ENCODE measurements around the gene XPOT. TPM values are rescaled to one million over a fixed set of nuclear protein-coding genes. Genes with fewer than 3 reads are reported as not detected.

XPOT gene
- total and polyA plus RNA-seq, 2 of the 4 experiments (the other 2 are of a cell fraction) = 40.9 to 80.8 TPM

DNA sequence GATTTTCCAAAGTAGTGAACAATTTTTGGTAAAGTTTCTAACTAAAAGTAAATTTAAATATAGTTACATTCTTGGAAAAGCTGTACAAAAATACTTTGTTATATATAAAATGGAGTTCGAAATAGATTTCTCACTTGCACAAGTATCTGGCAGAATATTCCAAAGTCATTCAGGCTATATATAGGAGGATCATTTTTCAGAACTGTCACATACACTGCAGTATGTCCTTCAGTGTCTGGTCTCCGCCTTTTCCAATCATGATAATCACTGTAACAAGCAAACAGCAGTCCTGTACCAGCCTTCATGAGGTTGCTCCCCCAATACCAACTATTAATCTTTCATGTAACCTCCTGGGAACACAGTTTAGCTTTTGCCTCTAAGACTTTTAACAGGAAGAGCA lies 66.3 kb downstream of the XPOT start:
- Histone ChIP-seq H2BK5ac (ENCODE audit: low read depth, low read length, poor library complexity, severe bottlenecking) (no peak overlapping the region), H3K4ac (ENCODE audit: low read depth, low read length) (no peak overlapping the region), H2AK9ac (replicated peaks; ENCODE audit: low read depth, low read length, poor library complexity) (no peak overlapping the region), H3K27me3 (ENCODE audit: control insufficient read depth, insufficient read depth, low read length) (no peaks in the 10 kb centered on the region), H3K9me3 (ENCODE audit: control insufficient read depth, insufficient read depth, low read length) (peaks cover 3% of the 10 kb centered on the region; the same call in 1 of the 2 replicates), H2BK20ac (ENCODE audit: low read depth, low read length) (no peak overlapping the region), H3K18ac (ENCODE audit: low read depth, low read length) (no peak overlapping the region), H3K4me1 (ENCODE audit: control insufficient read depth, insufficient read depth, low read length) (no peaks in the 10 kb centered on the region), H2AFZ (replicated peaks; ENCODE audit: low read length, poor library complexity) (no peak overlapping the region), H3K36me3 (ENCODE audit: control insufficient read depth, insufficient read depth, low read length) (peaks cover 44% of the 10 kb centered on the region), H2AK5ac (ENCODE audit: low read depth, low read length) (no peak overlapping the region), H3K9ac (ENCODE audit: low read depth, low read length) (no peak overlapping the region), H3K79me1 (ENCODE audit: low read depth in 1 of 2, low read length in 2 of 2) (peaks cover 19 to 45% of the 10 kb centered on the region in 2 experiments), H3K27ac (ENCODE audit: insufficient read depth, low read length) (no peak overlapping the region), H4K20me1 (ENCODE audit: insufficient read depth, low read length) (no peaks in the 10 kb centered on the region), H3K4me2 (ENCODE audit: low read depth, low read length) (no peak overlapping the region), H4K8ac (ENCODE audit: low read depth in 2 of 2, low read length in 2 of 2) (no peak overlapping the region), H4K91ac (ENCODE audit: insufficient read depth, low read depth, low read length) (no peak overlapping the region), H2BK120ac (ENCODE audit: low read depth, low read length) (no peak overlapping the region), H3K14ac (replicated peaks; ENCODE audit: low read depth, low read length) (no peak overlapping the region), H3K9me1 (ENCODE audit: insufficient read depth, low read length) (peaks cover 14% of the 10 kb centered on the region), H3K4me3 (ENCODE audit: insufficient read depth, low read depth, low read length) (no peak overlapping the region), H2BK15ac (ENCODE audit: low read depth, low read length) (no peak overlapping the region), H4K5ac (ENCODE audit: low read depth, low read length) (no peak overlapping the region), H3K23ac (ENCODE audit: low read depth, low read length) (0 out of 2 replicates have a peak overlapping the region, but pooled peaks have one; percentile 37), H3K56ac (ENCODE audit: extremely low read depth, insufficient read depth, low read length) (no peak overlapping the region)
- DNase-seq (no peak), ATAC-seq (ENCODE audit: low read depth) (no peak)
- dilution Hi-C loops (cut with HindIII; ENCODE audit: low sequenced_read_pairs, unreplicated experiment) = no loop called here
- ChIA-PET POLR2A (ENCODE audit: unreplicated experiment) (no interaction called here), CTCF (no interaction called here)
- in situ Hi-C loops (cut with MboI; ENCODE audit: low sequenced_read_pairs) = no loop called here
- no TSS peak for BruUV-seq (replicated peaks)
- intact Hi-C loops (cut with micrococcal nuclease) = no loop called here
- no CpG with 5 or more reads among the region's 2 CpGs for WGBS, 2 experiments (ENCODE audit: extremely low coverage in 2 of 2, insufficient read length in 1 of 2)
- TF ChIP-seq, protein P1, sequence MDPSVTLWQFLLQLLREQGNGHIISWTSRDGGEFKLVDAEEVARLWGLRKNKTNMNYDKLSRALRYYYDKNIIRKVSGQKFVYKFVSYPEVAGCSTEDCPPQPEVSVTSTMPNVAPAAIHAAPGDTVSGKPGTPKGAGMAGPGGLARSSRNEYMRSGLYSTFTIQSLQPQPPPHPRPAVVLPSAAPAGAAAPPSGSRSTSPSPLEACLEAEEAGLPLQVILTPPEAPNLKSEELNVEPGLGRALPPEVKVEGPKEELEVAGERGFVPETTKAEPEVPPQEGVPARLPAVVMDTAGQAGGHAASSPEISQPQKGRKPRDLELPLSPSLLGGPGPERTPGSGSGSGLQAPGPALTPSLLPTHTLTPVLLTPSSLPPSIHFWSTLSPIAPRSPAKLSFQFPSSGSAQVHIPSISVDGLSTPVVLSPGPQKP (IDR thresholded peaks at IDR 0.05; ENCODE audit: borderline replicate concordance, low read depth, low read length) = no peak
- TF ChIP-seq RAD21 (IDR thresholded peaks at IDR 0.05; ENCODE audit: low read length) = no peak
